Measurements from ENCODE around the gene TSTD1.
"Not testable (repeated sequence)": the region's sequence is repeated elsewhere in the genome, so short reads cannot be mapped to it uniquely, and the experiment has no call there.

- TF ChIP-seq CTCF (conservative IDR thresholded peaks at IDR 0.05; ENCODE audit: low read depth in 2 of 2); ZNF331 (CRISPR knock-in tag; IDR thresholded peaks at IDR 0.05; ENCODE audit: low read depth); EZH2 (IDR thresholded peaks at IDR 0.05; ENCODE audit: low read depth, unreplicated experiment); POLR2AphosphoS5 (IDR thresholded peaks at IDR 0.05; ENCODE audit: low read depth); REST (IDR thresholded peaks at IDR 0.05; ENCODE audit: unreplicated experiment); EZH2phosphoT487 (IDR thresholded peaks at IDR 0.05; ENCODE audit: unreplicated experiment); ZNF462 (CRISPR knock-in tag; IDR thresholded peaks at IDR 0.05); CREB1 (CRISPR knock-in tag; IDR thresholded peaks at IDR 0.05; ENCODE audit: low read depth); JUNB (IDR thresholded peaks at IDR 0.05; ENCODE audit: unreplicated experiment); ZNF114 (CRISPR knock-in tag; IDR thresholded peaks at IDR 0.05): not testable (repeated sequence)
These were observed 11.8 kb downstream of the TSTD1 start for GRCh38 chr1:161026954-161027353.
